Measurements from ENCODE around the gene DIAPH2. TPM values are rescaled to one million over a fixed set of nuclear protein-coding genes. Genes with fewer than 3 reads are reported as not detected.

DIAPH2 gene
- total RNA-seq, 2 donors from 2014 or later: 42.4 to 66.0 TPM

GRCh38 chrX:97416461-97416860 lies 731.8 kb downstream of the DIAPH2 start:
- no peak for TF ChIP-seq CTCF (IDR thresholded peaks at IDR 0.05)
- no peak for DNase-seq (ENCODE audit: low spot score)
- Histone ChIP-seq H3K27ac (no peak overlapping the region), H3K9me3 (no peaks in the 10 kb centered on the region), H3K4me3 (no peak overlapping the region), H3K36me3 (no peaks in the 10 kb centered on the region), H3K4me1 (ENCODE audit: control insufficient read depth in 1 of 2, low read depth in 2 of 2) (no peaks in the 10 kb centered on the region), H3K27me3 (replicated peaks; ENCODE audit: insufficient read depth) (no peaks in the 10 kb centered on the region)
- ATAC-seq (ENCODE audit: insufficient number of reproducible peaks, low FRiP score, low read depth): no peak

- ATAC-seq (ENCODE audit: insufficient number of reproducible peaks, low FRiP score, low read depth) (no peak), DNase-seq (ENCODE audit: low spot score) (no peak)
- H3K4me3 ChIP-seq: no peak overlapping the region
- H3K36me3 ChIP-seq: no peaks in the 10 kb centered on the region
- H3K4me1 ChIP-seq (ENCODE audit: control insufficient read depth in 1 of 2, low read depth in 2 of 2): no peaks in the 10 kb centered on the region
- H3K27me3 ChIP-seq (replicated peaks; ENCODE audit: insufficient read depth): no peaks in the 10 kb centered on the region
- no peak overlapping the region for H3K27ac ChIP-seq
- H3K9me3 ChIP-seq: no peaks in the 10 kb centered on the region
- no peak for TF ChIP-seq CTCF (IDR thresholded peaks at IDR 0.05)
These were observed 744.5 kb downstream of the DIAPH2 start for GRCh38 chrX:97429101-97429500.

- ATAC-seq (ENCODE audit: insufficient number of reproducible peaks, low FRiP score, low read depth): no peak
These were observed 746.6 kb downstream of the DIAPH2 start for GRCh38 chrX:97431281-97431680.

GRCh38 chrX:97446298-97446882 lies 761.7 kb downstream of the DIAPH2 start:
- no peak for ATAC-seq (ENCODE audit: insufficient number of reproducible peaks, low FRiP score, low read depth)
- Histone ChIP-seq H3K9me3 (no peaks in the 10 kb centered on the region), H3K27ac (no peak overlapping the region), H3K4me3 (no peak overlapping the region), H3K27me3 (replicated peaks; ENCODE audit: insufficient read depth) (no peaks in the 10 kb centered on the region), H3K36me3 (no peaks in the 10 kb centered on the region), H3K4me1 (ENCODE audit: control insufficient read depth in 1 of 2, low read depth in 2 of 2) (no peaks in the 10 kb centered on the region)
- DNase-seq (ENCODE audit: low spot score): no peak
- no peak for TF ChIP-seq CTCF (IDR thresholded peaks at IDR 0.05)

More at GRCh38 chrX:97431281-97431680, 746.6 kb downstream of the DIAPH2 start:
- Histone ChIP-seq H3K4me3 (no peak overlapping the region), H3K27ac (no peak overlapping the region), H3K4me1 (ENCODE audit: control insufficient read depth in 1 of 2, low read depth in 2 of 2) (no peaks in the 10 kb centered on the region), H3K27me3 (replicated peaks; ENCODE audit: insufficient read depth) (no peaks in the 10 kb centered on the region), H3K9me3 (no peaks in the 10 kb centered on the region), H3K36me3 (no peaks in the 10 kb centered on the region)
- no peak for DNase-seq (ENCODE audit: low spot score)
- no peak for TF ChIP-seq CTCF (IDR thresholded peaks at IDR 0.05)

GRCh38 chrX:97447306-97447705 lies 762.7 kb downstream of the DIAPH2 start:
- no peak for ATAC-seq (ENCODE audit: insufficient number of reproducible peaks, low FRiP score, low read depth)
- no peak for DNase-seq (ENCODE audit: low spot score)
- H3K9me3 ChIP-seq: no peaks in the 10 kb centered on the region

More at GRCh38 chrX:97447306-97447705, 762.7 kb downstream of the DIAPH2 start:
- no peak overlapping the region for H3K4me3 ChIP-seq
- no peak for TF ChIP-seq CTCF (IDR thresholded peaks at IDR 0.05)
- no peak overlapping the region for H3K27ac ChIP-seq
- no peaks in the 10 kb centered on the region for H3K4me1 ChIP-seq (ENCODE audit: control insufficient read depth in 1 of 2, low read depth in 2 of 2)
- no peaks in the 10 kb centered on the region for H3K27me3 ChIP-seq (replicated peaks; ENCODE audit: insufficient read depth)
- H3K36me3 ChIP-seq: no peaks in the 10 kb centered on the region
